ENCODE measurements around the gene SPEN.
"Not testable (repeated sequence)": the region's sequence is repeated elsewhere in the genome, so short reads cannot be mapped to it uniquely, and the experiment has no call there.

The SPEN gene

GRCh38 chr1:15858672-15859372 is 11.3 kb downstream of the SPEN start:
- DNase-seq = no peak

- no peak for DNase-seq
Measured at GRCh38 chr1:15863156-15863901, 15.8 kb downstream of the SPEN start.

- DNase-seq = no peak
Measured at GRCh38 chr1:15866721-15867201, 19.3 kb downstream of the SPEN start.

DNA sequence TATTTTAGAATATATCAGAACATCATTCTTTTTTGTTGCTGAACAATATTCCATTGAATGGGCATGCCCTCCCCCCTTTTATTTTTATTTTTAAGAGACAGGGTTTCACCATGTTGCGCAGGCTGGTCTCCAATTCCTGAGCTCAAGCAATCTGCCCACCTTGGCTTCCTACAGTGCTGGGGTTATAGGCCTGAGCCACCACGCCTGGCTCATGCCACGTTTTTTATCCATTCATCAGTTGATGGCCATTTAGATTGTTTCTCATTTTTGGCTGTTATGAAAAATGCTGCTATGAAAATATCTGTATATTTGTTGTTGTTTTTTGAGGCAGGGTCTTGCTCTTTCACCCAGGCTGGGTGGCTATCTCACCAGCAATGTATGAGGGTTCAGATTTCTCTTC is 19.8 kb downstream of the SPEN start:
- no peak for DNase-seq

- DNase-seq = no peak
Measured at GRCh38 chr1:15869413-15869812, 21.9 kb downstream of the SPEN start.

- DNase-seq = no peak
Measured at GRCh38 chr1:15870421-15870820, 22.9 kb downstream of the SPEN start.

DNA sequence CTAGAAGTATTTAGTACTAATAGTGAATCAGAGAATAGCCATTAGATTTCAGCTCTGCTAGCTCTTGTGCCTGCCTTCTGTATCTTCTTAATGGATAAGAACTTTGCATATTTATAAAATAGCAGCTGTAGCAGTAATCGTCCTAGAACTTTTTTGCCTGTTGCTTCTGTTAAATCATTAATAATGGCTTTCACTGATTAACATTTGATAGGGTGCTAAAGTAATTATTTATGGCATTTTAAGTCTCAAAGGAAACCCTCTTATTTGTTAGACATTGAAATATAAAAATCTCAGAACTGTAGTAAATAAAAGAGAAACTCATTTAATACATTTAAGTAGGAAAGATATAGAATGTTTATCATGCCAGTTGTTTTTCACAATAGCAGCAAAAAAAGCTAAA is 27.0 kb downstream of the SPEN start:
- no peak for DNase-seq

DNA sequence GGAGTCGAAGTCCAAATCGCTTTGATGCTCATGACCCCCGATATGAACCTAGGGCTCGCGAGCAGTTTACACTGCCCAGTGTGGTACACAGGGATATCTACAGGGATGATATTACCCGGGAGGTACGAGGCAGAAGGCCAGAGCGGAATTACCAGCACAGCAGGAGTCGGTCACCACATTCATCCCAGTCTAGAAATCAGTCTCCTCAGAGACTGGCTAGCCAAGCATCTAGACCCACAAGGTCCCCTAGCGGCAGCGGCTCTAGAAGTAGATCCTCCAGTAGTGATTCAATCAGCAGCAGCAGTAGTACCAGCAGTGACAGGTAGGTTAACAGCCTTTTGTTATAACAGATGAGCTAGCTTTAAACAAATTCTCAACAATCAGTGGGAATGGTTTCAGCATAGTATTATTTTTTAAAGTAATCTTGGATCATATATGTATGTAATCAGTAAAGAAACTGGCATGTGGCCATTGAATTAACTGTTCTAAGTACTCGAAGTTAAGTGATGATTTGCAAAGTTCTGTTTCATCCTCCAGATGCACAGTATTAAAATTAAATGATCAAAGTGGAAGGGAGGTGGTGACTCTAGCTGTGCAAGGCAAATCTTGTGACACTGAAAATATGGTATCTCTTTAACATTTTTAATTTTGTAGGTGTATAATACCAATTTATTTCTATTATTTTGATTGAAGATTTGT is 29.0 kb downstream of the SPEN start:
- DNase-seq = no peak

- no peak for DNase-seq
Measured at GRCh38 chr1:15881961-15882360, 34.5 kb downstream of the SPEN start.

DNA sequence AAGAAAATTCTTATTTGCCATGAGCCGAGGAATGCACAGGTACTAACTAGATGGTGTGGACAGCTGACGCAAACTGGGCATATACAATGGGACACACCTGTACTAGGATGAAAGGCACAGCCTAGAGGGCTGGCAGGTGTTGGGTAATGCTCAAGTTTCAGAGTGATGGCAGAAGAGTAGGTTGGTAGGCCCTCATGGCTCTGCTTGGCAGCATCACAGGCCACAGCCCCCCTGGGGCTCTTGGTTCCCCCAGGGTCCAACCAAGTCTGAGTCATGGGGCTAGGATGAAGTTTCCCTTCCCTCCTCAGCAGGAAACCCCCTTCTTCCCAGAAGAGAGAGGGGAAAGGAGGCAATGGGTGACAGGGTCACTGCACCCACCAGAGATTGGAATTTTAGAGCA is 35.2 kb downstream of the SPEN start:
- no peak for DNase-seq

GRCh38 chr1:15883326-15883725 is 35.8 kb downstream of the SPEN start:
- DNase-seq = no peak

- no peak for DNase-seq
Measured at GRCh38 chr1:15884477-15884876, 37.0 kb downstream of the SPEN start.

DNA sequence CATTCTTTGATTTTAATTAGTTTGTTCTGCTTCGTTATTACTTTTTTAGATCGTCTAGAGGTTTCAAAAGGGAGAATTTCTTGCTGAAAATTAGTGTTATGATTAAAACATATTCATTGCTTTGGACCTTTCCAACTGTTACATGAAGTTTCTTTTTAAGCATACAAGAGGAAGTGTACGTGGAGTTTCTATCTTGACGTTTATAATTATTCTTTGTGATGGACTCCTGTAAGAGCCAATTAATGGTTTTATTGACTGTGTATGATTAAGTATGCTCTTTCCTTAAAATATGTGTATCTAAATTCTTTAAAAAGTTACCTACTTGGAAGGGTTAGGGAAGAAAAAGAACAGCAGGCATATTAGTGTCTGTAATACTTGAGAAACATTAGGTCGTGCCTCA is 37.8 kb downstream of the SPEN start:
- no peak for DNase-seq

DNA sequence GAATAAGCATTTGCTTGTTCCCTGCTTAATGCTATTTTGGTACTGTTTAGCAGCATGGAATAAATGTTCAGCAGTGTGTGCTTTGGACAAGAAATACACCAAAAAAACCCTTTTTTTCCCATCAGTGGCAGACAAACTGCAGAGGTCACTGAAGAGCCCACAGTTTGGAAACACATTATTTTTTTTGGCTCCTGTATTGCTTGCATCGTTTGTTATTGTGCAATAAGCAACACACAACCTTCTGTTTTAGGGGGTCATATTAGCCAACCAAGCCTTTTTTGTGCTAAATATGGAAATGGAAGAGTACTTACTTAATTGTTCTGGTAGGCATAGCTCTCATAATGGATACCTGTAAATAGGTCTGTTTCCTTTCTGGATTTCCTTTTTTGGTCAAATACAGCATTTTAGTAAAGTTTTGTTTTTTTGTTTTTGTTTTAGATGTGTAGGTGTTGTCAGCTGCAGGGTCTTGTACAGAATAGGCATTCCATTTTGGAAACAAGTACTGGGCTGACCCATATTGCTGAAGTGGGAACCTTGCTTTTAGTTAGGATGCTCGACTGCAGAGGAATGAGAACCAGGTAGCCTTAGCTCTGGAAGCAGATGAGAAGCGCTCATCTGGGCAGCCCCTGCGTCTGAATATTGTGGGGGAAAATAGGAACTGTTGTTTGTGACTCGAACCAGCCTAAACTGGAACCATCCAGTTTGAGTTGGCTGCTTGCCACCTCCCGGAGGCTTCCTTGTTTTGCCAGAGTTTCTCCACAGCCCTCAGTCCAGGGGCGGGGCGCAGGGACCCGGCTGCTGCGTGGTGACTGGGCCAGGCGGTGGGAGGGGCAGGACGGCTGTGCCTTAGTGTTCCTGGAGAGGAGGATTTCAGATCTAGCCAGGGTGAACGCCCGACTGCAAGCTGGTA is 38.4 kb downstream of the SPEN start:
- DNase-seq = peak; percentile 50

DNA sequence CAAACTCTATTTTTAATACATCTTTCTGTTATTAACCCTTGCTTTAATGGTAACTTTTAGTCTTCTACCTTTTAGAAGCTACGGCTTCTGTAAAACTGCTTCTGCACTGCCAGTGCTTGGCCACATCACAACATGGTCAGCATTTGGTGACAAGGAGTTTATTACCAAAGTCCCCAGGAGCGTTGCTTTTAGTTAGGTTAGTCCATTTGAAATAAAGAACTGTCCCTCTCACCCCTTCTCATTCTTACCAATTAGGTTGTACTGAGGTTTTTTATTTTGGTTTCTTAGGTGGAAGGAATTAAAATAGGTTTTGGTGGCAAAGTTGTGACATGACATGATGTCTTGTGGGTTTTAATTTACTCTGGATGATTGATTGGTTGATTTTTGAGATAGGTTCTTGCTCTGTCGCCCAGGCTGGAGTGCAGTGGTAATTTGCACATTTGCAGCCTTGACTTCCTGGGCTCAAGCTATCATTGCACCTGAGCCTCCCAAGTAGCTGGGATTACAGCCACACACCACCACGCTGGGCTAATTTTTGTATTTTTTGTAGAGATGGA is 39.2 kb downstream of the SPEN start:
- DNase-seq = no peak

DNA sequence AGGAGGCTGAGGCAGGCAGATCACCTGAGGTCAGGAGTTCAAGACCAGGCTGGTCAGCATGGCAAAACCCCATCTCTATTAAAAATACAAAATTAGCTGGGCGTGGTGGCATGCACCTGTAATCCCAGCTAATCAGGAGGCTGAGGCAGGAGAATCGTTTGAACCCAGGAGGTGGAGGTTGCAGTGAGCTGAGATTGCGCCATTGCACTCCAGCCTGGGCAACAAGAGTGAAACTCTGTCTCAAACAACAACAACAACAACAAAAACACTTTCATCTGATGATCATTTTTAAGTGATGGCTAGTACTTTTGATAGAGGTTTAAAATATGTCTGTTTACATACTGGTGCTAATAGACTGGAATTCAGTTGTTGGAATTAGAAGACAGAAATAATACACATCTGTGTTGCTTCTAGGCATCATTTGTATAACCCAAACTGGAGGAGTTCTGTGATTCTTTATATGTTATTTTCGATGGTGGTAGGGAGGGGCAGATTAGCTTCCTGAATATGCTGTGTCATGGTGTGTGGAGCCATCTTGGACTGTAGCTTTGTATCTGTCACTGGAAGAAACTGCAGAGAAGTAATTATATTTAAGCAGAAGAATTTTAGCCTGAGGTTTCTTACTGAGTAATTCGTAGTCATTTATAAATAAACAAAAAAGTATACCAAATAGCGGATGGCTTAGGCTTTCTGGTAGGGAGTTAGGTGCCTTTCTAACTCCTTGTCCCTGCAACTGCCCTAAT is 45.5 kb downstream of the SPEN start:
- DNase-seq = not testable (repeated sequence)

DNA sequence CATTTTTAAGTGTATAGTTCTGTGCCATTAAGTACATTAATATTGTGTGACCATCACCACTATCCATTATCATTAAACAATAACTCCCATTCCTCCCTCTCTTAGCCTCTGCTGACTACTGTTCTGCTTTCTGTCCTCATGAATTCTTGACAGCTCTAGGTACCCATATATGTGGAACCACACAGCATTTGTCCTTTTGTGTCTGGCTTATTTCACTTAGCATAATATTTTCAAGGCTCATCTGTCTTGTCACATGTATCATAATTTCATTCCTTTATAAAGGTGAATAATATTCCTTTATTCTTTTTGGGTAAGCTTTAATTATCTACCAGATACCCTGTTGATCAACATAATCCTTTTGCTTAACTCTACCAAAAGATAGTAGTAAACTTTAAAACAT is 47.7 kb downstream of the SPEN start:
- no peak for DNase-seq

- DNase-seq = not testable (repeated sequence)
Measured at GRCh38 chr1:15896841-15897610, 49.5 kb downstream of the SPEN start.

GRCh38 chr1:15899266-15899665 is 51.8 kb downstream of the SPEN start:
- DNase-seq = no peak

DNA sequence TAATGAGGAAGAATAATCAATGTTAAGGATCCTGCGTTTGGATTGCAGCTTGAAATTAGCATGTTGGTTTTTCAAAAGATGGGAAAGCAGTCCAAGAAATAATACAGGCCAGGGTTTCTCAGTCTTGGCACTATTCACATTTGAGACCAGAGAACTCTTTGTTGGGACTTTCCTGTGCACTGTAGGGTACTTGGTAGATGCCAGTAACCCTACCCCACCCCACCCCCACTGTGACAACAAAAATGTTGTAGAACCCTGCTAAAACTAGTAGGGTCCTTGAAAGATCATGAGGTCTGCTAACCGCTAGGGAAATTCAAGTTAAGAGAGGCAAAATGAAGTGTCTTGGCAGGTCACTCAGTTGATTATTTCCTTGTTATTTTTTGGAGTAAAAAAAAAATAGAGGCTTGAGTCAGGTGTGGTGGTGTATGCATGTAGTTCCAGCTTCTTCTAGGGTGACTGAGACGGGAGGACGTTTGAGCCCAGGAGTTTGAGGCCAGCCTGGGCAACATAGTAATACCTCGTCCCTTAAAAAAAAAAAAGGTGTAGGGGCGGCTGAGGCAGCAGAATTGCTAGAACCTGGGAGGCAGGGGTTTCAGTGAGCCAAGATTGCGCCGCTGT is 53.3 kb downstream of the SPEN start:
- DNase-seq = no peak
